GM12892 (cell line): Measurements from ENCODE around the gene TEPSIN.

Experiments
- POLR2A ChIP-seq: IDR thresholded peaks from 2 replicates; pipeline ENCODE4 v1.6.1; 2011; ENCODE audit warnings: low read depth, low read length, control low read depth
- POLR2AphosphoS5 ChIP-seq: IDR thresholded peaks from 2 replicates; pipeline ENCODE4 v1.6.1; 2011; ENCODE audit warnings: low read depth, low read length, control low read depth

DNA sequence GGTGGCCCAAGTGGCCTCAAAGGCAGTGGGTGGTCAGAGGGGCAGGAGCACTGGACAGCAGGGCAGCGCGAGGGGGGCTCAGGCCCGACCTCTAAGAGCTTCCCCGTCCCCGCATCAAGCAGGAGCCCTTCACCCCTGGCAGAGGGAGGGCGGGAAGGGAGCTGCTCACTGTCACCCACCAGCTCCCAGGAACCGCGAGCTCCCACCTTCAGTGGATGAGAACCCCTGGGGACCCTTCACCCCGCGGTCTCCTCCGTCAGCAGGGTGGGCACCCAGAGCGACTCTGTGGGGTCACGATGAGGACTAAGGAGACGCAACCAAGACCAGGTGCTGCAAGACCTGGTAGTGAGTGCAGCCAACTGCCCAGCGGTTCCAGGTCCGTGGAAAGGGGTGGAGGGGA is 29.7 kb downstream of the TEPSIN start:
- TF ChIP-seq POLR2A: no peak
- TF ChIP-seq POLR2AphosphoS5: no peak
